ENCODE measurements around the gene NDUFC2. TPM values are rescaled to one million over a fixed set of nuclear protein-coding genes. Genes with fewer than 3 reads are reported as not detected.

NDUFC2 gene
- total RNA-seq, 1 donor = 91.9 TPM

DNA sequence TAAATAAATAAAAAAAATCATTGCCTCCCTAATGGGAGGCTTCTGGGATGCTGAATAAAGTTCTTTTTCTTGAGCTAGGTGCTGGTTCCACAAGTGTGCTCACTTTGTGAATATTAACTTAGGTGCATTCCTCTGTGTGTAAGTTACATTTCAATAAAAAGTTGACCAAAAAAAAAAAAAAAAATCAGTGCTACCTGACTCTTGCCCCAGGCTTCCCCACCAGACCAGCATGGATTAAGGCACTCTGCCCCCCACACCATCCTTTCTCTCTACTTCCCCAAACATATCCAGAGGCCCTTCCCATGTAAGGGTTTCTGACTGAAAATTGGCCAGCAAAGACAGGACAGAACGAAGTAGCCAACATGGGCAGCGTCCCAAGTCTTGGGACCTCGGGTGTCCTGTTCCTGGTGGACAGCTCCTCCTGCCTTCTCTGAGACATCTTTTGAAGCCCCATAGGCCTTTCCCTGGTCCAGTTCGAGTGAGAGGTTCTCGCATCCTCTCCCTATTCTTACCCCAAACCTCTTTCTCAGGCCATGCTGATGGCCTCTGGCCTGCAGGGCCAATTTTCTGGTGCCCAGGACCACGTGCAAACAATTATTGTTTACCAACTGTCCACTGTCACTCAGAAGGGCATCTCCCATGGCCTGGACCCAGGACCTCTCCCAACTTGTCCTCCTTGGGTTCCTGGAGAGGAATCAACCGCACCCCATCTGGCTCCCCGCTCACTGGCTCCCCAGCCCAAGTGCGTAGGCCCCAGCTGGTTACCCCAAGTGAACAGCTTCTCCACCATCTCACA lies 41.6 kb downstream of the NDUFC2 start:
- TF ChIP-seq, protein P1, sequence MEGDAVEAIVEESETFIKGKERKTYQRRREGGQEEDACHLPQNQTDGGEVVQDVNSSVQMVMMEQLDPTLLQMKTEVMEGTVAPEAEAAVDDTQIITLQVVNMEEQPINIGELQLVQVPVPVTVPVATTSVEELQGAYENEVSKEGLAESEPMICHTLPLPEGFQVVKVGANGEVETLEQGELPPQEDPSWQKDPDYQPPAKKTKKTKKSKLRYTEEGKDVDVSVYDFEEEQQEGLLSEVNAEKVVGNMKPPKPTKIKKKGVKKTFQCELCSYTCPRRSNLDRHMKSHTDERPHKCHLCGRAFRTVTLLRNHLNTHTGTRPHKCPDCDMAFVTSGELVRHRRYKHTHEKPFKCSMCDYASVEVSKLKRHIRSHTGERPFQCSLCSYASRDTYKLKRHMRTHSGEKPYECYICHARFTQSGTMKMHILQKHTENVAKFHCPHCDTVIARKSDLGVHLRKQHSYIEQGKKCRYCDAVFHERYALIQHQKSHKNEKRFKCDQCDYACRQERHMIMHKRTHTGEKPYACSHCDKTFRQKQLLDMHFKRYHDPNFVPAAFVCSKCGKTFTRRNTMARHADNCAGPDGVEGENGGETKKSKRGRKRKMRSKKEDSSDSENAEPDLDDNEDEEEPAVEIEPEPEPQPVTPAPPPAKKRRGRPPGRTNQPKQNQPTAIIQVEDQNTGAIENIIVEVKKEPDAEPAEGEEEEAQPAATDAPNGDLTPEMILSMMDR (IDR thresholded peaks at IDR 0.05; ENCODE audit: insufficient read depth, low read length) = no peak
- H3K4me3 ChIP-seq (ENCODE audit: low read depth, low read length) = no peak overlapping the region
- no peak for DNase-seq (ENCODE audit: low read depth)

DNA sequence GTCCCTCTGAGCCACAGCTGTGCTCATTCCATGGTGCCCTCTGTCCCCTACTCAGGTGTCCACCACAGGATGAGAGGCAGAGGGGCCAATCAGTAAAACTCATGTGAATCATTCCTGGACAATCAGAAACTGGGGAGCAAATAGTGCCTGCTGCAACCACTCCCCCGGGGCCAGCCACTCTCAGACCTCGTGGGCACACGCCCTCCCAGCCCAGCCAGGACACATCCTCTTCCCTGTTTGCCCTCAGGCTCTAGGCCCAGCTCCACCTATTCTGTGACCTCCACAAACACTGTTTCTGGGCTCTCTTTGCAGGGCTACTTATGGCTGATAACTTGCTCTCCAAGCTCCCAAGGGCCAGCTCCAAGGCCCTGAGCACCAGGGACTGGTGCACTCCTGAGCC lies 42.6 kb downstream of the NDUFC2 start:
- no peak for DNase-seq (ENCODE audit: low read depth)
- TF ChIP-seq, protein P1 (IDR thresholded peaks at IDR 0.05; ENCODE audit: insufficient read depth, low read length) = no peak
- no peak overlapping the region for H3K4me3 ChIP-seq (ENCODE audit: low read depth, low read length)

DNA sequence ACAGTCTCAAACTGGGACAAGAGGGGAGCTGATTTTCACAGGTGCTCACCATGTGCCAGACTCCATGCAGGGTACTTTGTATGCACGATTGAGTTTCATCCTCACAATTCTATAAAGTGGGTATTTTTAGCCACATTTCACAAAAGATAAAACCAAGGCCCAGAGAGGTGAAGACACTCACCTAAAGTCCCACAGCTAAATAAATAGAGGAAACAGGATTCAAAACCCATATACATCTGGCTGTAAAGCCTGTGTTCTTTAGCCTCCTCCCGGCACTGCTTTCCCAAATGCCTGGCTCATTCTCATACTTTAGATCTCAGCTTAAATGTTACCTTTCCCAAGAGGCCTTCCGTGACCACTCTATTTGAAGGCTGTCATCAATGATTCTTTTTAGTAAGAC lies 43.3 kb downstream of the NDUFC2 start:
- TF ChIP-seq, protein P1 (IDR thresholded peaks at IDR 0.05; ENCODE audit: insufficient read depth, low read length) = no peak
- H3K4me3 ChIP-seq (ENCODE audit: low read depth, low read length) = no peak overlapping the region
- no peak for DNase-seq (ENCODE audit: low read depth)

DNA sequence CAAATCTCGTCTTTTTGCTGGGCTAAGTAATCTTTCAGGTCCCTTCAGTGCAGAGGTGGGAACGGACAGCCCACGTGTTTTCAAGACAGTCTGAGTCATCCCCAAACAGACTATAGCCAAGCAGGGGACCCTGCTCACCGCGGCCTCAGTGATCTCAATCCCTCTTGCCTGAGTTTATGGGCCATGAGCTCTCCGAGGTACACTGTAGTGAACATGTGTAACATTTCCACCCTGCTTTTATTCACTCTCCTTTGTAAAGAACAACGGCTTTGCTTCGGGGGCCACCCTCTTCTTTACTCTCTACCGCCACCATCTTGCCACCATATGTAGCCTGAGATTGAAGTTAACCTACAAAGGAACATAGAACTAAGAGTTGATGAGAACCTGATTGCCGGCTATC lies 45.0 kb downstream of the NDUFC2 start:
- TF ChIP-seq, protein P1 (IDR thresholded peaks at IDR 0.05; ENCODE audit: insufficient read depth, low read length) = no peak
- DNase-seq (ENCODE audit: low read depth) = no peak
- H3K4me3 ChIP-seq (ENCODE audit: low read depth, low read length) = no peak overlapping the region

DNA sequence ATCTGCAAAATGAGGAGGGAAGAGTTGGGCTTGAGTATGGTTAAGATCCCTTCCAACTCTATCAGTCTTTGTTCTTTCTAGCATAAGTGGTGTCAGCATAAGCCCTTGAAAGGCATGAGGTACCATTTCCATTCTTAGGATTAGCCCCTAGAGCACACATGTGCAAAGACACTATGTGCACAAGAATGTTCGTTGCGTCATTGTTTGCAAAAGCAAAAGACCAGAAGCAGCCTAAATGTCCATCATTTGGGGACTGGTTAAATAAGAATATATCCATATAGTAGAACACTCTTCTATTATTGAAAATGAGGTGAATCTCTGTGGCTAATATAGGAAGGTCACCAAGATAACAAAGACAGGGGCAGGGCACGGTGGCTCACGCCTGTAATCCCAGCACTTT lies 46.6 kb downstream of the NDUFC2 start:
- TF ChIP-seq, protein P1 (IDR thresholded peaks at IDR 0.05; ENCODE audit: insufficient read depth, low read length) = no peak
- DNase-seq (ENCODE audit: low read depth) = no peak
- no peak overlapping the region for H3K4me3 ChIP-seq (ENCODE audit: low read depth, low read length)

DNA sequence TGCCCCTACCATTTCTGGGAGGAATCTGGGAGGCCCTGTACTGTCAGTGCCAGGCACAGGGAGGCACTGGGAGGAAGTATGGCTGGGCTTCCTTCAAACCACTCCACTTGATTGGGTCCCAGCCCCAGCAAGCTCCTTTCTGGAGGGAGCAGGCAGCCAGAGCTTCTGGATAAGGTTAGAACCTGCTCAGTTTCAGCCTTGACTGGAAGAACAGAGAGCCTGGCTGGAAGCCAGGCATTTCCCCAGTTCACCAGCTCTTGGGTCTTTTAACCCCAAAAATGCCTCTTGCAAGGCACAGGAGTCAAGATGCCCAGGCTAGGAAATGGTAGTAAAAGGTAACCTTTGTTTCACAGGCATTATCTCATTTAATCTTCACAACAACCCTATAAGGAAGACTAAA lies 47.6 kb downstream of the NDUFC2 start:
- TF ChIP-seq, protein P1 (IDR thresholded peaks at IDR 0.05; ENCODE audit: insufficient read depth, low read length) = no peak
- DNase-seq (ENCODE audit: low read depth) = no peak
- H3K4me3 ChIP-seq (ENCODE audit: low read depth, low read length) = no peak overlapping the region

DNA sequence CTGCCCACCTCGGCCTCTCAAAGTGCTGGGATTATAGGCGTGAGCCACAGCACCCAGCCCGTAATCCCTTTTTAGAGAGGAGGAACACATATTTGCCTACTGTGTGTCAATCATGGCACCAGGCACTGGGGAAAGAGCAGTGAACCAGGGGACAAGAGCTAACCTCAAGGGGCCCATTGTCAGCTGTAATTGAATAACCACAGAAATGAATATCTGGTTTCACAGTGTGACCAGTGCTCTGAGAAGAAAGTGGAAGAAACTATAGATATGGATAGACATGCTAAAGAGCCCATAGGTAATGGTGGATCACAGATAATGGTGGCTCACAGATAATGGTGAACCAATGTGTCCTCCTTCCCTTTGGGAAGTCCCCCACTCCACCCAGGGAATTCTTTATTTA lies 48.0 kb downstream of the NDUFC2 start:
- DNase-seq (ENCODE audit: low read depth) = no peak
- TF ChIP-seq, protein P1 (IDR thresholded peaks at IDR 0.05; ENCODE audit: insufficient read depth, low read length) = no peak
- no peak overlapping the region for H3K4me3 ChIP-seq (ENCODE audit: low read depth, low read length)
